Transverse colon (tissue), 4 donors: ENCODE data around the gene ADGRA1. TPM values are rescaled to one million over a fixed set of nuclear protein-coding genes. Genes with fewer than 3 reads are reported as not detected.

Experiments used
- DNase-seq: peaks from one replicate; pipeline ENCODE4 v3.0.0-alpha.2; 2019
- H3K27ac ChIP-seq, 4 donors: fragments of 200-600 bp; sonication (generic); 2 replicates each; pipeline ENCODE4 v1.5.1; 2016 to 2018; ENCODE audit warnings: inconsistent platforms in 4 of 4
- H3K27me3 ChIP-seq: fragments of 200-600 bp; sonication (generic); 2 replicates; pipeline ENCODE4 v1.5.1; 2017; ENCODE audit warnings: inconsistent platforms
- H3K36me3 ChIP-seq, 4 donors: fragments of 200-600 bp; sonication (generic); 2 replicates each; pipeline ENCODE4 v1.5.1; 2017 to 2019; ENCODE audit warnings: inconsistent platforms in 4 of 4
- H3K4me1 ChIP-seq, 4 donors: fragments of 200-600 bp; sonication (generic); 2 replicates each; pipeline ENCODE4 v1.5.1; 2017 to 2020; ENCODE audit warnings: inconsistent platforms in 4 of 4
- H3K4me3 ChIP-seq, 4 donors: fragments of 200-600 bp; sonication (generic); 1 replicate in 1 of 4; 2 replicates in 3 of 4; pipeline versions ENCODE4 v1.5.1 to v1.6.1; 2017 to 2019; ENCODE audit warnings: inconsistent platforms in 4 of 4
- H3K9me3 ChIP-seq, 2 donors: fragments of 200-600 bp; sonication (generic); 2 replicates each; pipeline ENCODE4 v1.5.1; 2017 to 2019; ENCODE audit warnings: inconsistent platforms in 2 of 2
- CTCF ChIP-seq, 5 experiments: fragments of 200-600 bp in 3 of 5; fragments of 450-650 bp in 2 of 5; sonication (generic) in 3 of 5; IDR thresholded peaks; 1 replicate in 2 of 5; 2 replicates in 3 of 5; pipeline ENCODE4 v1.5.1; 2016 to 2017; ENCODE audit warnings: antibody characterized with exemption in 5 of 5, inconsistent platforms in 3 of 5, mild to moderate bottlenecking in 2 of 5, moderate library complexity in 1 of 5
- EP300 ChIP-seq: sonication (generic); formaldehyde crosslinking; IDR thresholded peaks from one replicate; pipeline ENCODE4 v1.6.1; 2017; ENCODE audit warnings: antibody characterized with exemption, low read depth
- POLR2A ChIP-seq: fragments of 450-650 bp; IDR thresholded peaks from one replicate; pipeline ENCODE4 v1.6.1; 2016; ENCODE audit warnings: antibody characterized with exemption, mild to moderate bottlenecking, moderate library complexity
- POLR2AphosphoS5 ChIP-seq, 3 donors: sonication (generic); formaldehyde crosslinking; IDR thresholded peaks; one replicate each; pipeline ENCODE4 v1.6.1; 2016; ENCODE audit warnings: antibody characterized with exemption in 3 of 3
- WGBS, 2 donors: methylation state at CpG; one replicate each; pipeline ENCODE4 v1.1.5; 2018; ENCODE audit warnings: low coverage in 1 of 2; 5-methylcytosine and 5-hydroxymethylcytosine counted together
- in situ Hi-C, 4 donors: fragments of 200-750 bp; cut with MboI; loops; one replicate each; pipeline versions ENCODE4 v1.15.0 to v1.15.1; 2017; ENCODE audit warnings: low sequenced_read_pairs in 3 of 4, low pct_ligation_motif_present in 1 of 4, low pct_unique_long_range_greater_than_20kb in 1 of 4
- intact Hi-C: fragments of 100-400 bp; cut with DNase I; formaldehyde crosslinking; loops from one replicate; pipeline ENCODE4 v1.15.1; 2023; ENCODE audit warnings: low total_unique reads
- total RNA-seq, 4 donors: library from RNA; depleted of rRNA; stranded (reverse); fragments of >200 nt; gene quantifications; one replicate each; pipeline ENCODE4 v1.1.0, GENCODE V29; 2016

Gene ADGRA1
- total RNA-seq, 4 donors from 2014 or later: 0.16 TPM; not detected in 3

DNA sequence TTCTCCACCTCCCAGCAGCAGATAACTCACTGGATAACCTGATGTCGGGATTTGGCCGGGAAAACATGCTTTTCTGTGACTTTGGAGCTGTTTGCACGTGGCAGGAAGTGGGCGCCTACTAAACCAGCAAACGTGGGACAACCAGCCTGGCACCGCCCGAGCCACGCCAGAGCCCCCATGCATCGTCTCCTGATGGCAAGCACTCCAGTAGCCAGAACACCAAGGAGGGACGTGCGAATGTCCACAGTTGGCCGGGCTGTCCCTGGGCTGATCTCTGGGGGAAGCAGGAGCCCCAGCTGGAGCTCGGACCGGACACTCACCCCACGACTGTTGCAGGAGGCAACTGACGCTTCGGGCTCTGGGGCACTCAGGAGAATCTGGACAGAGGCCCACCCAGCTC is 7.1 kb downstream of the ADGRA1 start:
- peaks cover 31% of the 10 kb centered on the region for H3K27me3 ChIP-seq
- in situ Hi-C loops: no loop called here

GRCh38 chr10:133095586-133095985 is 7.9 kb downstream of the ADGRA1 start:
- no peaks in the 10 kb centered on the region for H3K4me1 ChIP-seq
- in situ Hi-C loops: no loop called here
- 87% methylated on average over 16 of the region's 16 CpGs; no CpG with 5 or more reads in 1 of the 2 donors for WGBS, 2 donors
- H3K27ac ChIP-seq: no peak overlapping the region
- H3K9me3 ChIP-seq: no peaks in the 10 kb centered on the region
- peaks cover 28% of the 10 kb centered on the region for H3K27me3 ChIP-seq
- no peaks in the 10 kb centered on the region for H3K36me3 ChIP-seq
- TF ChIP-seq CTCF (IDR thresholded peaks at IDR 0.05) (no peak), POLR2AphosphoS5 (IDR thresholded peaks at IDR 0.05) (no peak), EP300 (no peak), POLR2A (no peak)
- no peak overlapping the region for H3K4me3 ChIP-seq
- intact Hi-C loops: no loop called here
- DNase-seq: no peak

More for the DNA sequence above, 7.1 kb downstream of the ADGRA1 start:
- intact Hi-C loops: no loop called here
- DNase-seq: no peak
- TF ChIP-seq POLR2A: no peak
- no peak for TF ChIP-seq POLR2AphosphoS5 (IDR thresholded peaks at IDR 0.05)
- no peak for TF ChIP-seq EP300
- no peak for TF ChIP-seq CTCF (IDR thresholded peaks at IDR 0.05)
- Histone ChIP-seq H3K9me3 (no peaks in the 10 kb centered on the region), H3K4me3 (no peak overlapping the region), H3K4me1 (no peaks in the 10 kb centered on the region), H3K27ac (no peak overlapping the region), H3K36me3 (no peaks in the 10 kb centered on the region)
- 77% methylated on average over 17 of the region's 17 CpGs; no CpG with 5 or more reads in 1 of the 2 donors for WGBS, 2 donors

DNA sequence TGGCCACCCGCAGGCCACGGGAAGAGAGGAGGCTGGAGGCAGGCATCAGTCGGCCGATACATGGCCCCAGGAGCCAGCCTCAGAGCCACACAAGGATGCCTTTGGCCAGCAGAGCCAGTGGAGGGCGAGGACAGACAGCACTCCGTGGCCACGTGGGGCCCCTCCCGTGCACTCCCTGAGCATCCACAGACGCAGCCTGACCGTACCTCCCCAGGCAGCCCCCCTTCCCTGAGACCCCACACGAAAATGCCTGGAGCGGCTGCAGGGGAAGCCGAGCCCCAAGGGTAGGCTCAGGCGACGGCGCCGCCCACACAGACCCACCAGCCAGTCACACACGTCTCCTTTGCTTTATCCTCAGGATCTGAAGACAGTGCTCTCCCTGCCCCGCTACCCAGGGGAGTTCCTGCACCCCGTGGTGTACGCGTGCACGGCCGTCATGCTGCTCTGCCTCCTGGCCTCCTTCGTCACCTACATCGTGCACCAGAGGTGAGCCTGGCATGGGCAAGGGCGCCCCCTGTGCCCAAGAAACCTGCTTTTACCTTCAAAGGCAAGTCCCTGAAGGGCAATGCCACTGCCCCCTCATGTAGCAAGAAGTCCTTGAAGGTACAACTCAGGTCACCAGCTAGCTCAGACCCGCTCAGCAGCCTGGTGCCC is 9.0 kb downstream of the ADGRA1 start:
- Histone ChIP-seq H3K27me3 (peaks cover 39% of the 10 kb centered on the region), H3K4me1 (peaks cover 0 to 4% (median 0%) of the 10 kb centered on the region in 4 donors), H3K27ac (no peak overlapping the region), H3K36me3 (no peaks in the 10 kb centered on the region), H3K9me3 (no peaks in the 10 kb centered on the region), H3K4me3 (no peak overlapping the region)
- intact Hi-C loops (no loop called here), in situ Hi-C loops (no loop called here)
- DNase-seq: no peak
- no peak for TF ChIP-seq EP300
- no peak for TF ChIP-seq POLR2AphosphoS5 (IDR thresholded peaks at IDR 0.05)
- TF ChIP-seq CTCF (IDR thresholded peaks at IDR 0.05): no peak
- no peak for TF ChIP-seq POLR2A
- 51% methylated on average over 22 of the region's 28 CpGs; no CpG with 5 or more reads in 1 of the 2 donors for WGBS, 2 donors

DNA sequence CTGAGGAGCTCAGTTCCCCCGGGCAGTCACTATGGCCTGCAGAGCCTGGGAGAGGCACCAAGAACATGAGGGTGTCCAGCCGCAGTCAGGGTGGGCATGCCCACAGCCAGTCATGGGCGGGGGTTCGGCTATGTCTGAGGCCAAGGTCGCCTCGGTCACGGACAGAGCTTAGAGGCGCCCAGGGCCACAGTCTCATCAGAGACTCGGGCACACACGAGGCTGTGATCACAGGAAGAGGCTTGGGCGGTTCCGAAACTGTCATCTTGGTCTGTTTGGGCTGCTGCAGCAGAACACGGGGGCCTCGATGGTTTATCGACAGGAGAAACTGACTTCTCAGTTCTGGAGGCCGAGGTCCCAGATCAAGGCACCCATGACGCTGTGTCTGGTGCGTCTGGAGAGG is 9.7 kb downstream of the ADGRA1 start:
- no peaks in the 10 kb centered on the region for H3K9me3 ChIP-seq
- H3K4me3 ChIP-seq: no peak overlapping the region
- intact Hi-C loops: no loop called here
- TF ChIP-seq CTCF (IDR thresholded peaks at IDR 0.05): no peak
- no peak for TF ChIP-seq EP300
- TF ChIP-seq POLR2A: no peak
- TF ChIP-seq POLR2AphosphoS5 (IDR thresholded peaks at IDR 0.05): no peak
- H3K36me3 ChIP-seq: no peaks in the 10 kb centered on the region
- in situ Hi-C loops: no loop called here
- H3K4me1 ChIP-seq: peaks cover 0 to 4% (median 0%) of the 10 kb centered on the region in 4 donors
- 86% methylated on average over 11 of the region's 18 CpGs; no CpG with 5 or more reads in 1 of the 2 donors for WGBS, 2 donors
- DNase-seq: no peak
- no peak overlapping the region for H3K27ac ChIP-seq
- H3K27me3 ChIP-seq: peaks cover 43% of the 10 kb centered on the region
